HEK293 (cell line): ENCODE results near the gene TAF11.

Source experiments
- CTCF ChIP-seq: fragments of 450-650 bp; formaldehyde crosslinking; IDR thresholded peaks from 2 replicates; pipeline ENCODE4 v1.5.1; 2016; ENCODE audit warnings: missing biosample characterization, missing genetic modification characterization
- HOXA7 ChIP-seq: sonication (generic); formaldehyde crosslinking; IDR thresholded peaks from 2 replicates; pipeline ENCODE4 v1.8.1; 2022; ENCODE audit warnings: missing genetic modification reagents, borderline replicate concordance
- KLF7 ChIP-seq: fragments of 450-650 bp; formaldehyde crosslinking; IDR thresholded peaks from 2 replicates; pipeline ENCODE4 v1.5.1; 2016; ENCODE audit warnings: missing biosample characterization, missing genetic modification characterization, borderline replicate concordance
- MYNN ChIP-seq: fragments of 450-650 bp; formaldehyde crosslinking; IDR thresholded peaks from 2 replicates; pipeline ENCODE4 v1.5.1; 2016; ENCODE audit warnings: missing biosample characterization, missing genetic modification characterization, borderline replicate concordance
- SCRT2 ChIP-seq: fragments of 450-650 bp; formaldehyde crosslinking; IDR thresholded peaks from 2 replicates; pipeline ENCODE4 v1.5.1; 2016; ENCODE audit warnings: missing biosample characterization, missing genetic modification characterization
- TCF7L2 ChIP-seq: IDR thresholded peaks from 2 replicates; pipeline ENCODE4 v1.6.1; 2011; ENCODE audit warnings: low read depth, mild to moderate bottlenecking, inconsistent platforms, low read length, moderate library complexity, borderline replicate concordance
- ZFP37 ChIP-seq: fragments of 450-650 bp; formaldehyde crosslinking; IDR thresholded peaks from 2 replicates; pipeline ENCODE4 v1.5.1; 2016; ENCODE audit warnings: missing biosample characterization, missing genetic modification characterization
- ZFP69B ChIP-seq: fragments of 450-650 bp; formaldehyde crosslinking; IDR thresholded peaks from 2 replicates; pipeline ENCODE4 v1.5.1; 2016; ENCODE audit warnings: missing biosample characterization, missing genetic modification characterization
- ZNF112 ChIP-seq: fragments of 450-650 bp; formaldehyde crosslinking; IDR thresholded peaks from 2 replicates; pipeline ENCODE4 v1.5.0; 2017; ENCODE audit warnings: missing biosample characterization, missing genetic modification characterization
- ZNF157 ChIP-seq: fragments of 450-650 bp; formaldehyde crosslinking; IDR thresholded peaks from 2 replicates; pipeline ENCODE4 v1.5.1; 2016; ENCODE audit warnings: missing biosample characterization, missing genetic modification characterization
- ZNF239 ChIP-seq: fragments of 450-650 bp; formaldehyde crosslinking; IDR thresholded peaks from 2 replicates; pipeline ENCODE4 v1.5.1; 2016; ENCODE audit warnings: missing biosample characterization, missing genetic modification characterization
- ZNF302 ChIP-seq: fragments of 450-650 bp; formaldehyde crosslinking; IDR thresholded peaks from 2 replicates; pipeline ENCODE4 v1.5.1; 2016; ENCODE audit warnings: missing biosample characterization, missing genetic modification characterization, low read depth
- ZNF660 ChIP-seq: fragments of 450-650 bp; IDR thresholded peaks from 2 replicates; pipeline ENCODE4 v1.5.1; 2018; ENCODE audit warnings: missing biosample characterization, mild to moderate bottlenecking, missing genetic modification characterization
- ZNF664 ChIP-seq: fragments of 450-650 bp; formaldehyde crosslinking; IDR thresholded peaks from 2 replicates; pipeline ENCODE4 v1.5.1; 2016; ENCODE audit warnings: missing biosample characterization, missing genetic modification characterization

DNA sequence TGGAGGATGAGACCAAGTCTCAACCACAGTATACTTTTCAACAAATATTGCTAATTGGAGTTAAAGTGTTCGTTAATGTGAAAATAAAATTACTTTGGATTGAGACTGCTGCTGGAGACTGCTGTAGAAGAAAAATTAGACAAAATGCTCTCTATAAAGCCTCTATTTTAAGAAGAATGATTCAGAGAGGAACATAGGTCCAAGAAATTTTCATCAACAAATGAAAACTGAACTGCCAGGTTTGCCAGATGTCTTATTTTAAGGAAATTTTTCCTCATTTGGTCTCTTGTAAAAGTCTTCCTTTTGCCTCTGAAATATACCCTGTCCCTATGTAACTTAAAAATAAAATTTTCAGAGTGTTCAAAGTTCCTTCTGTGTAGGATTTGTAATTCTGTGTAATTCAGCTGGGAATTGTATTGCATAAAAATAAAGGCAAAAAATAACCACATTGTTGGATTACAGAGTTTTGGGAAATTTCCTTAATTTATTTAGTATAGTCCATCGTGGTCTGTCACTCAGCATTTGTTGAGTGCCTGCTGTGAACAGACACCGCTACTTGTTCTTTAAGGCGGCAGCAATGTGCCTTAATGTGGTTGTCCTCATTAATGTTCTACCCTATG, 28.6 kb upstream of the TAF11 start:
- TF ChIP-seq ZFP37 (tag by site-specific recombination) = no peak
- TF ChIP-seq MYNN (tag by site-specific recombination) = no peak
- TF ChIP-seq ZNF239 = no peak
- TF ChIP-seq CTCF (tag by site-specific recombination) = no peak
- no peak for TF ChIP-seq ZNF664 (tag by site-specific recombination)
- TF ChIP-seq ZFP69B (tag by site-specific recombination) = no peak
- TF ChIP-seq KLF7 = no peak
- no peak for TF ChIP-seq ZNF112 (tag by site-specific recombination)
- TF ChIP-seq ZNF302 = no peak
- TF ChIP-seq ZNF157 = no peak
- TF ChIP-seq HOXA7 (CRISPR knock-in tag) = no peak
- no peak for TF ChIP-seq SCRT2
- TF ChIP-seq ZNF660 (tag by site-specific recombination) = no peak
- TF ChIP-seq TCF7L2 = no peak
